Measurements from ENCODE around the gene KISS1R.
"Not testable (repeated sequence)": the region's sequence is repeated elsewhere in the genome, so short reads cannot be mapped to it uniquely, and the experiment has no call there.

The KISS1R gene

GRCh38 chr19:872266-872951, 44.7 kb upstream of the KISS1R start:
- TF ChIP-seq POU2F2 (IDR thresholded peaks at IDR 0.05; ENCODE audit: low read depth, low read length) (no peak), SPI1 (IDR thresholded peaks at IDR 0.05; ENCODE audit: low read depth, low read length) (no peak), PAX5 (IDR thresholded peaks at IDR 0.05; ENCODE audit: insufficient read depth, low read length, severe bottlenecking) (no peak), POLR2AphosphoS5 (IDR thresholded peaks at IDR 0.05; ENCODE audit: low read depth, low read length) (no peak), TAF1 (IDR thresholded peaks at IDR 0.05; ENCODE audit: low read depth, low read length) (no peak), POLR2A (IDR thresholded peaks at IDR 0.05; ENCODE audit: low read depth, low read length) (no peak)
- peak; percentile 69 for FAIRE-seq
- DNase-seq (ENCODE audit: insufficient read length, low spot score) = peak; percentile 96

DNA sequence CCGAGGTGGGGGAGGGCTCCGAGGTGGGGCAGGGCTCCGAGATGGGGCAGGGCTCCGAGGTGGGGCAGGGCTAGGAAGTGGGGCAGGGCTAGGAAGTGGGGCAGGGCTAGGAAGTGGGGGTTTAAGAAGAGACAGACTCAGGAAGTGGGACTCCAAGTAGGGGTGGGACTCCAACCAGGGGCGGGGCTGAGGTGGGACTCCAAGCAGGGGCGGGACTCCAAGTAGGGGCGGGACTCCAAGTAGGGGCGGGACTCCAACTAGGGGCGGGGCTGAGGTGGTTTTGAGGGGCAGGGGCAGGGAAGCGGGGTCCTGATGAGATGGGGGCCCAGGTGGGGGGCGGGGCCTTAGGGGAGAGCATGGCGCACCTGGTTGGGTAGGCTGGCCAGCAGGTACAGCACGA, 44.0 kb upstream of the KISS1R start:
- DNase-seq (ENCODE audit: insufficient read length, low spot score) (peak; percentile 86), FAIRE-seq (peak; percentile 41)
- TF ChIP-seq POLR2AphosphoS5 (IDR thresholded peaks at IDR 0.05; ENCODE audit: low read depth, low read length) (no peak), TAF1 (IDR thresholded peaks at IDR 0.05; ENCODE audit: low read depth, low read length) (no peak), PAX5 (IDR thresholded peaks at IDR 0.05; ENCODE audit: insufficient read depth, low read length, severe bottlenecking) (no peak), POLR2A (IDR thresholded peaks at IDR 0.05; ENCODE audit: low read depth, low read length) (no peak)

GRCh38 chr19:873561-874041, 43.5 kb upstream of the KISS1R start:
- TF ChIP-seq POU2F2 (IDR thresholded peaks at IDR 0.05; ENCODE audit: low read depth, low read length) (no peak), TAF1 (IDR thresholded peaks at IDR 0.05; ENCODE audit: low read depth, low read length) (no peak)
- FAIRE-seq (peak; percentile 13), DNase-seq (ENCODE audit: insufficient read length, low spot score) (no peak)

- no peak for TF ChIP-seq PAX5 (IDR thresholded peaks at IDR 0.05; ENCODE audit: insufficient read depth, low read length, severe bottlenecking)
- no peak for TF ChIP-seq POLR2A (IDR thresholded peaks at IDR 0.05; ENCODE audit: low read depth, low read length)
- no peak for TF ChIP-seq SPI1 (IDR thresholded peaks at IDR 0.05; ENCODE audit: low read depth, low read length)
- no peak for TF ChIP-seq POU2F2 (IDR thresholded peaks at IDR 0.05; ENCODE audit: low read depth, low read length)
- no peak for TF ChIP-seq TAF1 (IDR thresholded peaks at IDR 0.05; ENCODE audit: low read depth, low read length)
Observed at GRCh38 chr19:875265-875879, 41.8 kb upstream of the KISS1R start.

GRCh38 chr19:876089-876488, 41.0 kb upstream of the KISS1R start:
- no peak for FAIRE-seq
- DNase-seq (ENCODE audit: insufficient read length, low spot score) = no peak
- TF ChIP-seq TAF1 (IDR thresholded peaks at IDR 0.05; ENCODE audit: low read depth, low read length) = no peak
- TF ChIP-seq POU2F2 (IDR thresholded peaks at IDR 0.05; ENCODE audit: low read depth, low read length) = no peak
- no peak for TF ChIP-seq POLR2AphosphoS5 (IDR thresholded peaks at IDR 0.05; ENCODE audit: low read depth, low read length)
- TF ChIP-seq POLR2A (IDR thresholded peaks at IDR 0.05; ENCODE audit: low read depth, low read length) = no peak
- TF ChIP-seq SPI1 (IDR thresholded peaks at IDR 0.05; ENCODE audit: low read depth, low read length) = no peak
- no peak for TF ChIP-seq PAX5 (IDR thresholded peaks at IDR 0.05; ENCODE audit: insufficient read depth, low read length, severe bottlenecking)

More at GRCh38 chr19:875265-875879, 41.8 kb upstream of the KISS1R start:
- FAIRE-seq (no peak), DNase-seq (ENCODE audit: insufficient read length, low spot score) (no peak)

- TF ChIP-seq SPI1 (IDR thresholded peaks at IDR 0.05; ENCODE audit: low read depth, low read length) (no peak), PAX5 (IDR thresholded peaks at IDR 0.05; ENCODE audit: insufficient read depth, low read length, severe bottlenecking) (no peak), POU2F2 (IDR thresholded peaks at IDR 0.05; ENCODE audit: low read depth, low read length) (no peak), POLR2AphosphoS5 (IDR thresholded peaks at IDR 0.05; ENCODE audit: low read depth, low read length) (no peak), TAF1 (IDR thresholded peaks at IDR 0.05; ENCODE audit: low read depth, low read length) (no peak), POLR2A (IDR thresholded peaks at IDR 0.05; ENCODE audit: low read depth, low read length) (no peak)
- no peak for FAIRE-seq
- no peak for DNase-seq (ENCODE audit: insufficient read length, low spot score)
Observed at GRCh38 chr19:876780-877314, 40.3 kb upstream of the KISS1R start.

GRCh38 chr19:877992-878660, 39.0 kb upstream of the KISS1R start:
- not testable (repeated sequence) for FAIRE-seq; DNase-seq (ENCODE audit: insufficient read length, low spot score)

GRCh38 chr19:878751-879561, 38.2 kb upstream of the KISS1R start:
- DNase-seq (ENCODE audit: insufficient read length, low spot score) = not testable (repeated sequence)
- FAIRE-seq = peak; percentile 35

DNA sequence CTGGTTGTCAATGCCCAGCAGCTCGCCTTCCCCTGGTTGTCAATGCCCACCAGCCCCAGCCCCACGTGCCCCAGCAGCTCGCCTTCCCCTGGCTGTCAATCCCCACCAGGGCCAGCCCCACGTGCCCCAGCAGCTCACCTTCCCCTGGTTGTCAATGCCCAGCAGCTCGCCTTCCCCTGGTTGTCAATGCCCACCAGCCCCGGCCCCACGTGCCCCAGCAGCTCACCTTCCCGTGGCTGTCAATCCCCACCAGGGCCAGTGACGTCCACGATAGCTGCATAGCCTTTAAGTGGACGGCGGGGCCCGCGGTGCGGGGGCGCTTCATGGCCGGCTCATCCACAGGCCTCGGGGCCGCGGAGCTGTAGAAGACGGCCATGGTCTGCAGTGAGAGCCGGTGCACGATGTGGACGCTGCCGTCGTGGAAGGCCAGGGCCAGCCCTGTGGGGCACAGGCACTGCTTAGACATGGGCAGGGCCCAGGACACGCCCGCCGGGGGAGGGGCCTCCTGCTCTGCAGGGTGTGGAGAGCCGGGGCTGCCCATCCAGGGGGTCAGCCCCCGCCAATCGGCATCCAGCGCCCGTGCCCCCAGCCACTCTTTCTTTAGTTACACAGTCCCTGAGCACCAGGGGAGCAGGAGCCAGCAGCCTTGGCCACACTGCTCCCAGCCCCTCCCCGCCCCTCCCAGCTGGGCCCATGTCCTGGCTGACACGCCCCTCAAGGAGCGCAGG, 37.3 kb upstream of the KISS1R start:
- no peak for DNase-seq (ENCODE audit: insufficient read length, low spot score)
- TF ChIP-seq SPI1 (IDR thresholded peaks at IDR 0.05; ENCODE audit: low read depth, low read length) (no peak), POLR2AphosphoS5 (IDR thresholded peaks at IDR 0.05; ENCODE audit: low read depth, low read length) (no peak), TAF1 (IDR thresholded peaks at IDR 0.05; ENCODE audit: low read depth, low read length) (no peak), PAX5 (IDR thresholded peaks at IDR 0.05; ENCODE audit: insufficient read depth, low read length, severe bottlenecking) (no peak), POLR2A (IDR thresholded peaks at IDR 0.05; ENCODE audit: low read depth, low read length) (no peak), POU2F2 (IDR thresholded peaks at IDR 0.05; ENCODE audit: low read depth, low read length) (no peak)
- peak; percentile 60 for FAIRE-seq
